ENCODE data around the gene RCAN1. TPM values are rescaled to one million over a fixed set of nuclear protein-coding genes. Genes with fewer than 3 reads are reported as not detected.
"Not testable (repeated sequence)": the region's sequence is repeated elsewhere in the genome, so short reads cannot be mapped to it uniquely, and the experiment has no call there.

The RCAN1 gene
- total RNA-seq, 2 experiments from 2014 or later, result 7.8 to 8.1 TPM

- DNase-seq (no peak), ATAC-seq (no peak)
- no peaks in the 10 kb centered on the region for H3K4me1 Mint-ChIP-seq (ENCODE audit: low read depth)
- no peaks in the 10 kb centered on the region for H3K36me3 Mint-ChIP-seq (ENCODE audit: low read depth)
- POLR2A ChIA-PET, result no interaction called here
- no peaks in the 10 kb centered on the region for H3K27me3 Mint-ChIP-seq (ENCODE audit: low read depth)
- H3K4me3 Mint-ChIP-seq, result no peak overlapping the region
- H3K9me3 Mint-ChIP-seq (ENCODE audit: insufficient read depth), result peaks cover 1% of the 10 kb centered on the region
- H3K27ac Mint-ChIP-seq, result no peak overlapping the region
- CTCF ChIA-PET, result no interaction called here
Observed at GRCh38 chr21:34560021-34560420, 54.9 kb downstream of the RCAN1 start.

- Mint-ChIP-seq H3K4me3 (no peak overlapping the region), H3K27ac (no peak overlapping the region), H3K36me3 (ENCODE audit: low read depth) (peaks cover 4% of the 10 kb centered on the region), H3K9me3 (ENCODE audit: insufficient read depth) (peaks cover 7% of the 10 kb centered on the region), H3K4me1 (ENCODE audit: low read depth) (no peaks in the 10 kb centered on the region), H3K27me3 (ENCODE audit: low read depth) (no peaks in the 10 kb centered on the region)
- DNase-seq, result no peak
- ChIA-PET CTCF (no interaction called here), POLR2A (no interaction called here)
- no peak for ATAC-seq
Observed at GRCh38 chr21:34559089-34559631, 55.8 kb downstream of the RCAN1 start.

- ATAC-seq, result no peak
- POLR2A ChIA-PET, result no interaction called here
- Mint-ChIP-seq H3K4me1 (ENCODE audit: low read depth) (no peaks in the 10 kb centered on the region), H3K4me3 (no peak overlapping the region), H3K27me3 (ENCODE audit: low read depth) (no peaks in the 10 kb centered on the region), H3K27ac (no peak overlapping the region), H3K9me3 (ENCODE audit: insufficient read depth) (peaks cover 7% of the 10 kb centered on the region), H3K36me3 (ENCODE audit: low read depth) (peaks cover 4% of the 10 kb centered on the region)
- CTCF ChIA-PET, result no interaction called here
- DNase-seq, result no peak
Observed at GRCh38 chr21:34558166-34558565, 56.7 kb downstream of the RCAN1 start.

- ATAC-seq, result no peak
- CTCF ChIA-PET, result no interaction called here
- DNase-seq, result no peak
Observed at GRCh38 chr21:34557261-34557660, 57.7 kb downstream of the RCAN1 start.

DNA sequence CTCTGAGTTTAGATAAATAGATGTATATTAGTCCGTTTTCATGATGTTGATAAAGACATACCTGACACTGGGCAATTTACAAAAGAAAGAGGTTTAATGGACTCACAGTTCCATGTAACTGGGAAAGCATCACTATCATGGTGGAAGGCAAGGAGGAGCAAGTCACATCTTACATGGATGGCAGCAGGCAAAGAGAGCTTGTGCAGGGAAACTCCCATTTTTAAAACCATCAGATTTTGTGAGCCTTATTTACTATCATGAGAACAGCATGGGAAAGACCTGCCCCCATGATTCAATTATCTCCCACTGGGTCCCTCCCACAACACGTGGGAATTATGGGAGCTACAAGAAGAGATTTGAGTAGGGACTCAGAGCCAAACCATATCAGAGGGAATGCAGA lies 60.2 kb downstream of the RCAN1 start:
- POLR2A ChIA-PET; DNase-seq; H3K27me3 Mint-ChIP-seq (ENCODE audit: low read depth); H3K36me3 Mint-ChIP-seq (ENCODE audit: low read depth); H3K27ac Mint-ChIP-seq; H3K9me3 Mint-ChIP-seq (ENCODE audit: insufficient read depth); ATAC-seq; H3K4me3 Mint-ChIP-seq; H3K4me1 Mint-ChIP-seq (ENCODE audit: low read depth): not testable (repeated sequence)
- CTCF ChIA-PET, result interaction anchor here (1.5 kb wide), 1 partner anchor 48 kb away, joined by 4 read pairs; no protein-coding TSS in a partner anchor

More at GRCh38 chr21:34557261-34557660, 57.7 kb downstream of the RCAN1 start:
- no peak overlapping the region for H3K27ac Mint-ChIP-seq
- H3K36me3 Mint-ChIP-seq (ENCODE audit: low read depth), result peaks cover 4% of the 10 kb centered on the region
- no peaks in the 10 kb centered on the region for H3K27me3 Mint-ChIP-seq (ENCODE audit: low read depth)
- POLR2A ChIA-PET, result no interaction called here
- no peak overlapping the region for H3K4me3 Mint-ChIP-seq
- no peaks in the 10 kb centered on the region for H3K4me1 Mint-ChIP-seq (ENCODE audit: low read depth)
- peaks cover 7% of the 10 kb centered on the region for H3K9me3 Mint-ChIP-seq (ENCODE audit: insufficient read depth)

- Mint-ChIP-seq H3K4me3 (no peak overlapping the region), H3K4me1 (ENCODE audit: low read depth) (no peaks in the 10 kb centered on the region), H3K27ac (no peak overlapping the region), H3K9me3 (ENCODE audit: insufficient read depth) (peaks cover 7% of the 10 kb centered on the region), H3K36me3 (ENCODE audit: low read depth) (peaks cover 4% of the 10 kb centered on the region), H3K27me3 (ENCODE audit: low read depth) (no peaks in the 10 kb centered on the region)
- DNase-seq, result no peak
- ATAC-seq, result no peak
- CTCF ChIA-PET, result interaction anchor here (1.5 kb wide), 1 partner anchor 49 kb away, joined by 4 read pairs; no protein-coding TSS in a partner anchor
- POLR2A ChIA-PET, result no interaction called here
Observed at GRCh38 chr21:34554227-34554626, 60.7 kb downstream of the RCAN1 start.

DNA sequence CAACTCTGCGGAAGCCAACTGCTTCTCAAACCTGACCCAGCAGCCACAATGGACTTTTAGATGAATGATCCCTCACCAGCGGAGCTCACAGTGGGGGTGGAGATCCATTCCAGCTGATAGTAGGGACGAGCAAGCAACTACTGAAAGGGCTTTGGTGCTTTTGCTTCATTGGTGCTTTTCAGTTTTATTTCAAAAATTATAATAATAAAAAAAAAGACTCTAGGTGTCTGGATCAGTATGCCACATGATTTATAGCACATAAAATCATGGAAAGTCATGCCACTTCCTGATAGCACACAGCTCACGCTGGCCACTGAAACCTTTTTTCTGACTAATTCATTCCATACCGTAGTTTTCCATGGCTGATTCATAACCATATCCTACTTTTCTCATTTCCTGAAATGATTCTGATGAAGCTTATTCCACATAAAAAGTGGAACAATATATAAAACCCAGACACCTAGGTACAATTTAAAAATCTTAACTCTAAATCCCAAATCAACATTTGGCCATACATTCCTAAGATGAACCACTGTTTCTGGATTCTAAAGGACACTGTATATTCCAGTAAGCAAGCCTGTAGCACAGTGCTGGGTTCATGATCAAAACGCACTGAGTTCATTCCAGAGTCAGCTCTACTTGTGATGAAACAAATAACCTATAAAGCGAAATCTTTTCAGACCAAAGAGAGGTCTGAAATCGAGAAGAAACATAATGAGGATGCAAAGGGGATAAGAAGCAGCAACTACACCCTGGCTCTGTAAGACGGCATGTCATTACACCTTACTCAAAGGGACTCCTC lies 61.6 kb downstream of the RCAN1 start:
- no peaks in the 10 kb centered on the region for H3K4me1 Mint-ChIP-seq (ENCODE audit: low read depth)
- no peaks in the 10 kb centered on the region for H3K27me3 Mint-ChIP-seq (ENCODE audit: low read depth)
- DNase-seq (no peak), ATAC-seq (no peak)
- peaks cover 7% of the 10 kb centered on the region for H3K9me3 Mint-ChIP-seq (ENCODE audit: insufficient read depth)
- no peak overlapping the region for H3K4me3 Mint-ChIP-seq
- no peak overlapping the region for H3K27ac Mint-ChIP-seq
- peaks cover 4% of the 10 kb centered on the region for H3K36me3 Mint-ChIP-seq (ENCODE audit: low read depth)
- ChIA-PET POLR2A (interaction anchor here (0.6 kb wide), 1 partner anchor 28 kb away, joined by 4 read pairs; no protein-coding TSS in a partner anchor), CTCF (interaction anchor here (1.0 to 1.5 kb wide), 2 partner anchors 10 to 50 kb away, joined by 3 to 4 read pairs; no protein-coding TSS in a partner anchor)

DNA sequence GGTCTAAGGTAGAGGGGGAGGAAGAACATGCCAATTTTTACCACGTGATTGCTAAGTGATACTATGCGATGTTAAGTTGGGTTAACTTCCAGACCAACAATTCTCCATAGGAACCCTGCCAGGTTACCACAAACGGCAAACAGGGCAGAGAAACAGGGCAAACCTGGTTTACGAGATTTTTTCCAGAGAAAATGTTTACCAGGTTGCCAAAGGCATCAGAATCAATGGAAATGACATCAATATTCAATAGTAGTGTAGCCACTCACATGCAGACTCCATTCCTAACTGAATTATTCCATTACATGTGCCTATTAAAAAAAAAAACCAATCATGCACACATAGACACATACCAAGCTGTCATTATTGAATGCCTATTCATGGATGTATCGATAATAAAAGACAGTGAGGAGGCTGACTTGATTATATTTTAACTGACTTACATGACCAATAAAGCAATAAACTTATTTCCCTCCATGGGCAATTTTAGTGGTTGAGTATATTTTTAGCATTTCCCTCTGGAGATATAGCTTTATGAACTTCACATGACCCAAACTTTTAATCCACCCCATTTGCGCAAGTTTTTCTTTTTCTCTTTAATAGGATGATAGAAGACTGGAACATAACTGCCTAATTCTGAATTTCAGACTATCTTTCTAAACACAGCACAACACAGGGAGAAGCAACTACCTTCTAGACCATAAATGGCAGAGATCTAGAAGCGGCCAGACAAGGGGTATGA lies 62.4 kb downstream of the RCAN1 start:
- ATAC-seq, result no peak
- no peaks in the 10 kb centered on the region for H3K4me1 Mint-ChIP-seq (ENCODE audit: low read depth)
- H3K36me3 Mint-ChIP-seq (ENCODE audit: low read depth), result peaks cover 4% of the 10 kb centered on the region
- CTCF ChIA-PET, result interaction anchor here (1.0 kb wide), 1 partner anchor 9 kb away, joined by 3 read pairs; no protein-coding TSS in a partner anchor
- POLR2A ChIA-PET, result interaction anchor here (0.6 kb wide), 1 partner anchor 29 kb away, joined by 4 read pairs; no protein-coding TSS in a partner anchor
- H3K27me3 Mint-ChIP-seq (ENCODE audit: low read depth), result no peaks in the 10 kb centered on the region
- peaks cover 7% of the 10 kb centered on the region for H3K9me3 Mint-ChIP-seq (ENCODE audit: insufficient read depth)
- H3K27ac Mint-ChIP-seq, result no peak overlapping the region
- H3K4me3 Mint-ChIP-seq, result no peak overlapping the region
- no peak for DNase-seq

- H3K27me3 Mint-ChIP-seq (ENCODE audit: low read depth), result no peaks in the 10 kb centered on the region
- H3K9me3 Mint-ChIP-seq (ENCODE audit: insufficient read depth), result peaks cover 7% of the 10 kb centered on the region
- CTCF ChIA-PET, result no interaction called here
- H3K27ac Mint-ChIP-seq, result no peak overlapping the region
- no peak for DNase-seq
- H3K4me3 Mint-ChIP-seq, result no peak overlapping the region
- POLR2A ChIA-PET, result no interaction called here
- H3K4me1 Mint-ChIP-seq (ENCODE audit: low read depth), result peaks cover 6% of the 10 kb centered on the region
- H3K36me3 Mint-ChIP-seq (ENCODE audit: low read depth), result peaks cover 4% of the 10 kb centered on the region
- ATAC-seq, result no peak
Observed at GRCh38 chr21:34550182-34550799, 64.6 kb downstream of the RCAN1 start.

DNA sequence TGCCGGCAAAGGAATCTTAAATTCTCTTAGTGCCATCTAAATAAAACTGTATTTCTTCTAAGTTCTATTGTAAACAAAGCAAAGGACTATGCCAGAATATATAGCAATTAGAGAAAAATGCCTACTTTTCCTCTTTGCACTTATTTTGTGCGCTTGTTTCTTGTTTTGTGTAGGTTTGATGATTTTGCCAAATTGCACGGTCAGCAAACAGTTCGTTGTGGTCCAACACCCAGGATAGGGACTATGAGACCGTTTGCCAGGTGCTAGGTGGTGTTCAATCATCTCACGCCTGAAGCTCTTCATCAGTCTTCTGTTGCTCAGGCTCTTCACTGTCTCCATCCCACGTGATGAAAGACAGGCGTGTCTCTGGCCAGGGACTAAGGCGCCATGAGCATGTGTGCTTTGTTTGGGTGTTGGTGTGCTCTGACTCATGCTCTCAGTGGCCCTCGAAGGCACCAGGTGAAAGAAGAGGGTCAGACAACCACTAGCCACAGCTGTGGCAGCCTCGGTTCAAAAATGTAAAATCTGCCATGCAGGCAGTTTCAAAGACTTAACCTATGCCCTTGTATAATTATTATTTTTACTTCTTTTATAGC lies 66.0 kb downstream of the RCAN1 start:
- H3K27ac Mint-ChIP-seq, result no peak overlapping the region
- no peak overlapping the region for H3K4me3 Mint-ChIP-seq
- H3K27me3 Mint-ChIP-seq (ENCODE audit: low read depth), result no peaks in the 10 kb centered on the region
- CTCF ChIA-PET, result interaction anchor here (1.3 kb wide), 1 partner anchor 32 kb away, joined by 3 read pairs; no protein-coding TSS in a partner anchor
- peaks cover 14% of the 10 kb centered on the region for H3K4me1 Mint-ChIP-seq (ENCODE audit: low read depth)
- POLR2A ChIA-PET, result no interaction called here
- no peak for DNase-seq
- no peaks in the 10 kb centered on the region for H3K9me3 Mint-ChIP-seq (ENCODE audit: insufficient read depth)
- no peak for ATAC-seq
- H3K36me3 Mint-ChIP-seq (ENCODE audit: low read depth), result no peaks in the 10 kb centered on the region

- no peak for DNase-seq
- no peaks in the 10 kb centered on the region for H3K36me3 Mint-ChIP-seq (ENCODE audit: low read depth)
- ChIA-PET POLR2A (no interaction called here), CTCF (no interaction called here)
- no peak overlapping the region for H3K4me3 Mint-ChIP-seq
- no peak overlapping the region for H3K27ac Mint-ChIP-seq
- no peak for ATAC-seq
- H3K4me1 Mint-ChIP-seq (ENCODE audit: low read depth), result peaks cover 14% of the 10 kb centered on the region
- H3K9me3 Mint-ChIP-seq (ENCODE audit: insufficient read depth), result no peaks in the 10 kb centered on the region
- no peaks in the 10 kb centered on the region for H3K27me3 Mint-ChIP-seq (ENCODE audit: low read depth)
Observed at GRCh38 chr21:34546542-34546941, 68.4 kb downstream of the RCAN1 start.
